Body of pancreas (tissue), 4 donors: Measurements from ENCODE around the gene SEMA3D. TPM values are rescaled to one million over a fixed set of nuclear protein-coding genes. Genes with fewer than 3 reads are reported as not detected.

ENCODE experiments used
- ATAC-seq: fragments of 150-250 bp; one replicate; pipeline ENCODE4 v1.9.1; 2016
- DNase-seq, 4 donors: peaks; one replicate each; pipeline ENCODE4 v3.0.0-alpha.2; 2019
- H3K27ac ChIP-seq, 4 donors: fragments of 200-600 bp; sonication (generic); 1 replicate in 3 of 4; 2 replicates in 1 of 4; pipeline versions ENCODE4 v1.5.1 to v1.6.1; 2016 to 2019; ENCODE audit warnings: mild to moderate bottlenecking in 1 of 4, mixed read lengths in 1 of 4, moderate library complexity in 1 of 4
- H3K27me3 ChIP-seq, 2 donors: fragments of 200-600 bp; sonication (generic); one replicate each; pipeline ENCODE4 v1.6.0; 2016; ENCODE audit warnings: mild to moderate bottlenecking in 1 of 2
- H3K36me3 ChIP-seq, 2 donors: fragments of 200-600 bp; sonication (generic); replicated peaks in 1 of 2; 2 replicates each; pipeline ENCODE4 v1.5.1; 2016; ENCODE audit warnings: low read depth in 2 of 2; ENCODE audit not compliant: insufficient read depth in 1 of 2
- H3K4me1 ChIP-seq: fragments of 200-600 bp; sonication (generic); one replicate; pipeline ENCODE4 v1.6.0; 2016
- H3K4me3 ChIP-seq, 2 donors: fragments of 200-600 bp; sonication (generic); 1 replicate in 1 of 2; 2 replicates in 1 of 2; pipeline ENCODE4 v1.5.1; 2016 to 2019
- H3K9me3 ChIP-seq, 3 donors: fragments of 200-600 bp; sonication (generic); 1 replicate in 2 of 3; 2 replicates in 1 of 3; pipeline ENCODE4 v1.5.1; 2016
- POLR2A ChIP-seq, 3 donors: fragments of 450-650 bp; IDR thresholded peaks; one replicate each; pipeline ENCODE4 v1.6.1; 2016; ENCODE audit warnings: antibody characterized with exemption in 3 of 3, mild to moderate bottlenecking in 2 of 3
- WGBS, 2 donors: methylation state at CpG; one replicate each; pipeline ENCODE4 v1.1.5; 2017; 5-methylcytosine and 5-hydroxymethylcytosine counted together
- intact Hi-C: fragments of 100-400 bp; cut with DNase I; formaldehyde crosslinking; loops from one replicate; pipeline ENCODE4 v1.15.1; 2023
- total RNA-seq, 2 donors: library from RNA; depleted of rRNA; stranded (reverse); fragments of >200 nt; gene quantifications; one replicate each; pipeline ENCODE4 v1.1.0, GENCODE V29; 2016
- TF ChIP-seq, protein P1 (sequence below), 7 experiments: fragments of 450-650 bp in 4 of 7; fragments of 200-600 bp in 3 of 7; sonication (generic) in 3 of 7; IDR thresholded peaks; one replicate each; pipeline ENCODE4 v1.5.1; 2016 to 2019; ENCODE audit warnings: antibody characterized with exemption in 7 of 7

SEMA3D gene
- total RNA-seq, 2 donors from 2014 or later: 0.66 to 1.3 TPM

DNA sequence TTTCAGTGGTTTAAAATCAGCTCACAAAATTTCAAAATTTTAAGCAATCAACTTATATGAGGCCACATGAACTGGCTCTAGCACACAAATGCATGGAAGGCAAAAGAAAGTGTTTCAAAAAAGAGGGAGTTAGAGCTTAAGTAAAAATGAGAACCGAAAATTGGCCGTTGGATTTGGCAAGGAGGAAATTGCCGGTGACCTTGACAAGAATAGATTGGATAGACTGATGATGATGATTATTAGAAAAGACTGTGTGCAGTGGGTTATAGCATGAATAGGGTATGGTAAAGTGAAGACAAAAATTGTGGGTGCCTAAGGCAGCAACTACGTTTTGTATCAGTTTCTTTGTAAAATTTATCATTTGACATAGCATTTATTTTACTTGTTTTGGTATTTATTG lies 175.7 kb downstream of the SEMA3D start:
- no peaks in the 10 kb centered on the region for H3K4me1 ChIP-seq
- TF ChIP-seq POLR2A (IDR thresholded peaks at IDR 0.05): no peak
- TF ChIP-seq, protein P1, sequence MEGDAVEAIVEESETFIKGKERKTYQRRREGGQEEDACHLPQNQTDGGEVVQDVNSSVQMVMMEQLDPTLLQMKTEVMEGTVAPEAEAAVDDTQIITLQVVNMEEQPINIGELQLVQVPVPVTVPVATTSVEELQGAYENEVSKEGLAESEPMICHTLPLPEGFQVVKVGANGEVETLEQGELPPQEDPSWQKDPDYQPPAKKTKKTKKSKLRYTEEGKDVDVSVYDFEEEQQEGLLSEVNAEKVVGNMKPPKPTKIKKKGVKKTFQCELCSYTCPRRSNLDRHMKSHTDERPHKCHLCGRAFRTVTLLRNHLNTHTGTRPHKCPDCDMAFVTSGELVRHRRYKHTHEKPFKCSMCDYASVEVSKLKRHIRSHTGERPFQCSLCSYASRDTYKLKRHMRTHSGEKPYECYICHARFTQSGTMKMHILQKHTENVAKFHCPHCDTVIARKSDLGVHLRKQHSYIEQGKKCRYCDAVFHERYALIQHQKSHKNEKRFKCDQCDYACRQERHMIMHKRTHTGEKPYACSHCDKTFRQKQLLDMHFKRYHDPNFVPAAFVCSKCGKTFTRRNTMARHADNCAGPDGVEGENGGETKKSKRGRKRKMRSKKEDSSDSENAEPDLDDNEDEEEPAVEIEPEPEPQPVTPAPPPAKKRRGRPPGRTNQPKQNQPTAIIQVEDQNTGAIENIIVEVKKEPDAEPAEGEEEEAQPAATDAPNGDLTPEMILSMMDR (IDR thresholded peaks at IDR 0.05): no peak
- H3K27me3 ChIP-seq: no peaks in the 10 kb centered on the region
- no peak overlapping the region for H3K27ac ChIP-seq
- DNase-seq (no peak), ATAC-seq (no peak)
- WGBS, 2 donors: 61 to 71% methylated on average over 4 of the region's 4 CpGs
- peaks cover 0 to 4% (median 0%) of the 10 kb centered on the region in 3 donors for H3K9me3 ChIP-seq
- H3K36me3 ChIP-seq: no peaks in the 10 kb centered on the region
- H3K4me3 ChIP-seq: no peak overlapping the region
- intact Hi-C loops: no loop called here

DNA sequence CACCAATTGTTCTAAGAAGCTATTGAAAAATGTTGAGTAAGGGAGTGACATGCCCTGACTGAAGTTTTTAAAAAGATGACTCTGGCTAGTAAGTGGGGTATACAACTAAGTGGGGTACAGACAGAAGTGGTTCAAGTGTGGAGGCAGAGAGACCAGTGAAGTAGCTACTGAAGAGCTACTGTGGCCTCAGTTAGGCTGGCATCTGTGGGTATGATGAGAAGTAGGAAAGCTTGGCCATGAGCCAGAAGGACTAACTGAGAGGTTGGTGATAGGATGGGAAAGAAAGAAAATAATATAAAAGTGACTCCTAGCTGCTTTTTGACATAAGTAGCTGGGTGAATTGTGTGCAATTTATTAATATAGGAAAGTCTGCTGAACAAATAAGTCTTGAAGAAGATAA lies 176.6 kb downstream of the SEMA3D start:
- TF ChIP-seq, protein P1 (IDR thresholded peaks at IDR 0.05): no peak
- no peak for TF ChIP-seq POLR2A (IDR thresholded peaks at IDR 0.05)
- H3K4me3 ChIP-seq: no peak overlapping the region
- H3K9me3 ChIP-seq: peaks cover 0 to 4% (median 0%) of the 10 kb centered on the region in 3 donors
- no peaks in the 10 kb centered on the region for H3K4me1 ChIP-seq
- intact Hi-C loops: no loop called here
- ATAC-seq: no peak
- DNase-seq: no peak
- no peaks in the 10 kb centered on the region for H3K36me3 ChIP-seq
- no peak overlapping the region for H3K27ac ChIP-seq
- H3K27me3 ChIP-seq: no peaks in the 10 kb centered on the region

DNA sequence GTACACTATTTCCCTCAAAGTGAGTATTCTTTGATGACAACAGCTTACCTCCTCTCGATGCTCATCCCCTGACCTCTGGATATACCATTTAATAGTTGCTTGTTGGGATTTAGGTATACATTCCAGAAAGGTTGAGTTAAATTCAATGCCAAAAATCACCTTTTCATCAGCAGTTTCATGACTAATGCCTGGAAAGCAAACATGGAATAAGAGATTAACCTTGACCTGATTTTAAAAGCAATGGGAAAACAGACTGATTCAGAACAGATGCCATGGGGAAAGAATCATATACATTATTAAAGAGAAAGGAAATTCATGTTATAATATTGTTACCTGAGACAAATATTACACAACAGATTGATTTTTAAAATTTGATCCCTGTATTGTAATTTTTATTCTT lies 180.1 kb downstream of the SEMA3D start:
- Histone ChIP-seq H3K4me1 (no peaks in the 10 kb centered on the region), H3K4me3 (no peak overlapping the region), H3K36me3 (no peaks in the 10 kb centered on the region), H3K27ac (no peak overlapping the region), H3K9me3 (peaks cover 0 to 3% (median 0%) of the 10 kb centered on the region in 3 donors), H3K27me3 (no peaks in the 10 kb centered on the region)
- ATAC-seq: no peak
- intact Hi-C loops: no loop called here
- TF ChIP-seq POLR2A (IDR thresholded peaks at IDR 0.05): no peak
- TF ChIP-seq, protein P1 (IDR thresholded peaks at IDR 0.05): no peak
- 37 to 60% methylated on average over 1 of the region's 1 CpG for WGBS, 2 donors
- DNase-seq: no peak

DNA sequence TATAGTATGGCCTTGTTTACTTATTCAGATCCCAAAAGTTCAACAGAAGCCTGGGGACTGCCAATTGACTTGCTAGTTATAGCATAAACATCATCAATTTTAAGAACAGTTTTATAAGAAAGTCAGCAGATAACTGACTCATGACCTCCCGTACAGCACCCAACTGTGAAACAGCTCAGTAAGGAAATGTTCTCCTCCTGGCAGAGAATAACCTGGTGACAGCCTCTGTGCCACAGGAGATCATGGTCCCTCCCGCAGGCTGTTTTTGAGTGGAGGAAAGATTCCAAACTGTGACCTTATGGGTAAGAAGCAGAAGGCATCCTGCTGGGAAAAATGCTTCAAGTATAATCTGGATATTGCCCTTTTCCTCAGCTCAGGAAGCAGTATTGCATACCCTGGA lies 182.5 kb downstream of the SEMA3D start:
- WGBS, 2 donors: 70 to 75% methylated on average over 2 of the region's 2 CpGs
- no peak overlapping the region for H3K27ac ChIP-seq
- intact Hi-C loops: no loop called here
- H3K9me3 ChIP-seq: no peaks in the 10 kb centered on the region
- ATAC-seq: no peak
- no peaks in the 10 kb centered on the region for H3K36me3 ChIP-seq
- TF ChIP-seq, protein P1 (IDR thresholded peaks at IDR 0.05): no peak
- TF ChIP-seq POLR2A (IDR thresholded peaks at IDR 0.05): no peak
- H3K4me3 ChIP-seq: no peak overlapping the region
- DNase-seq: no peak
- no peaks in the 10 kb centered on the region for H3K27me3 ChIP-seq
- no peaks in the 10 kb centered on the region for H3K4me1 ChIP-seq

DNA sequence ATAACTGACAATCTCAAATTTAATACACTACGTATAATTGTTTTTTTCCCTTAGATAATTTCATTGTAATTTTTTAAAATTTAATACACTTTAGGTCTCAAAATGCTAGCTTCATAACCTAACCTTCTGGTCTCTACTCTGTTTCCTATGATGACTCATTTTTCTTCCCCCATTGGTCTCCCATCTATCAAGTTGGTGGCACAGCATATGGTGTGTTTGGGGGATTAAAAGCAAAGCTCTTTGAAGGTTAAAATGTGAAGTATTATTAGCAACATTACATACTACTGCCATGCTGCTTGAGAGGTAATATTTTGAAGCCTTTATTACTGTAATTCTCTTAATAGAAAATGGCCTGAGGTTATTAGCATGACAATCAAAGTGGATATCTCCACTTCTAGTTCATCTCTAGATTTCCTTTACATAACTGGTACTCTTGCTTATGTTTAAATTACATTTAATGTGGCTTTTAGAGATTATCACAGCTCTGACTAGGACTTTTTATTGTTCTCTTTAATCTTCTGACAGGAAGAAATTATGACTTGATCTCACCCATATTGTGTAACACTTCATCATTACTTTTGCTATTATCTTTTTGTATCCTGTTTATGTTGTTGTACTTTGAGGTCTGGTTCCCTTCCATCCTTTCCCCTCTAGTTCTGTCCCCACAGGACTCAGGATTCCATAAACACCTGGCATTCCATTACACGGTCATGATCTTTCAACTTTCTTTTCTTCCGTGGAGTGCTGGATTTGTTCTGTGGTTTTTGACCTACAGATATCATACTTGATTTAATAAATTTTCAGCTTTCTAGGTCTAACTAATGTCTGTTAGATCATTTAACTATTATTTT lies 185.1 kb downstream of the SEMA3D start:
- intact Hi-C loops: no loop called here
- no peaks in the 10 kb centered on the region for H3K9me3 ChIP-seq
- TF ChIP-seq, protein P1 (IDR thresholded peaks at IDR 0.05): no peak
- TF ChIP-seq POLR2A (IDR thresholded peaks at IDR 0.05): no peak
- no peaks in the 10 kb centered on the region for H3K4me1 ChIP-seq
- H3K36me3 ChIP-seq: no peaks in the 10 kb centered on the region
- H3K4me3 ChIP-seq: no peak overlapping the region
- no peaks in the 10 kb centered on the region for H3K27me3 ChIP-seq
- ATAC-seq: no peak
- WGBS, 2 donors: 73 to 83% methylated on average over 3 of the region's 3 CpGs
- H3K27ac ChIP-seq: no peak overlapping the region
- no peak for DNase-seq
